Glomerular visceral epithelial cell (primary cell): Measurements from ENCODE around the gene RFX3.

Experiments used
- DNase-seq: peaks from one replicate; pipeline ENCODE4 v3.0.0-alpha.2; 2016; ENCODE audit errors: extremely low spot score

RFX3 gene

DNA sequence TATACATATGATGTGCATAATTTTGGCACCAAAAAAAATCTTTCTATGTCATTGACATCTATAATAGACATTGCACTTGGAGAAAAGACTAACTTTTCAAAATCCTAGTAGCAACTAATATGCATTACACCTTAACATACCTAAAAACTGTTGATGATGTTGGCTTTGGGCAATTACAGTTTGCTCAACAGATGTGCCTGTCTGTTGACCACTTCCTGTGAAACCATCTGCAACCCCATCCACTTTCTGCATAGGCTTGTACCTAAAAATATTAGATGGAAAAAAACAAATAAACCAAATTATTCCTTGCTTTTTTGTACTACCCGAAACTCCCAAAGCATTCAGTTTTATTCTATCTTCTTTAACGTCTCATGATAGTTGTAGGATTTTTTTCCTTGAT lies 248.6 kb downstream of the RFX3 start:
- DNase-seq, result no peak

GRCh38 chr9:3271581-3271980 lies 254.2 kb downstream of the RFX3 start:
- DNase-seq, result no peak

GRCh38 chr9:3271157-3271556 lies 254.6 kb downstream of the RFX3 start:
- no peak for DNase-seq

GRCh38 chr9:3268223-3268622 lies 257.6 kb downstream of the RFX3 start:
- no peak for DNase-seq

DNA sequence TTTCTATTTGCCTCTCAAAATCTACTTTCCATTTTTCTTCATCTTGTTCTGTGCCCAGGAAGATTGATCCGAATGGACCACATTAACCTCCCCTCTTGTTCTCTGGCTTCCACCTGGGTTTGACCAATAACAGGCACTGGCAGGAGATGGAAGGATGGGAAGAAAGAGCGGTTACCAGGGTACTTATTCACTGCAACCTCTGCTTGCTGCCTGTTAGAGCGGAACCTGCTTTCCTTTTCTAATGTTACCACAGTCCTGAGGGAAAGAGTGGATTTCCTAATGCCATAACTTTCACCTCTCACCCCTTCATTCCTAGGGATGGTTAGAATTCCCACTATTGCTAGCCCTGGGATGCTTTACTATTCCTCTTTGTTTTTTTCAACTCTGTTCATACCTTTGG lies 262.1 kb downstream of the RFX3 start:
- DNase-seq, result no peak

DNA sequence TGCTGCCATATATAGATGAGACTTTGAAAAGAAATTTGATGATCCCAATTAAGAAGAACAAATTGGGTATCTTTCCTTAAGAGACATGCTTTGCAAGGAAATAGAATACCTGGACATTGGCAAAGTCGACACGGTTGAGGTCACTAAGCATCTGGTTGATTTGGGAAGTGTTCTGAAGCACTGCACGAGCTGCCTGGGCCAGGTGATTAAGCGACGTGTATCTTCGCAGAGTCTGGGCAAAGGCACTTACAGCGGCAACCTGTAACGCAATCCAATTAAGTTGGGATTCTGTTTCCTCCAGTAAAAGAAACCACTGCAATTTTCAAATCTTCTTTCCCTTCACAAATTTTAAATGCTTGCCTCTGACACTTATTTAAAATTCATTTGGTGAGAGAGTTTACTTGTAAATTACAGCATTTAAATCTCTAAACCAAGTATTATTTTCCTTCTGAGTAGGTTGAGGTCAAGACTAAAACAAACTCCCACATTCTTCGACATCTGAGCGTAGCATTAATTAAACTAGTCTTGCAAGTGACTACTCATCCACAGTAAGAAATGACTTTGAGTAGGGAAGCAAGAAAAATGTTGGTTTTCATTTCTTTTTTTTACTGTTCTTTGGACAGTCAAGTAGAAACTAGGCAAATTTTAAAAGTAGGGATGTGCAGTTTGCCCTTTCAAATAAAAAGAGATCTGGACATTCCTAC lies 262.8 kb downstream of the RFX3 start:
- no peak for DNase-seq

DNA sequence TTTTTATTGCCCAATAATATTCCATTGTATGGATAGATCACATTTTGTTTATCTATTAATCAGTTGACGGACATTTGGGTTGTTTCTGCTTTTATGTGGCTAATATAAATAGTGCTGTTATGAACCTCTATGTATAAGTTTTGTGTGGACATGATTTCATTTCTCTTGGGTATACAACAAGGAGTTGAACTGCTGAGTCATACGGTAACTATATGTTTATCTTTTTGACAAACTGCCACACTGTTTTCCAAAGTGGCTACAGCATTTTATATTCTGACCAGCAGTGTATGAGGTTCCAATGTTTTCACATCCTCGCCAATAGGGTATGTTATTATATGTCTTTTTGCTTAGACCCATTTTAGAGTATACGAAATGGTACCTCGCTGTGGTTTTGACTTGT lies 264.3 kb downstream of the RFX3 start:
- no peak for DNase-seq

GRCh38 chr9:3256571-3257330 lies 269.1 kb downstream of the RFX3 start:
- no peak for DNase-seq

DNA sequence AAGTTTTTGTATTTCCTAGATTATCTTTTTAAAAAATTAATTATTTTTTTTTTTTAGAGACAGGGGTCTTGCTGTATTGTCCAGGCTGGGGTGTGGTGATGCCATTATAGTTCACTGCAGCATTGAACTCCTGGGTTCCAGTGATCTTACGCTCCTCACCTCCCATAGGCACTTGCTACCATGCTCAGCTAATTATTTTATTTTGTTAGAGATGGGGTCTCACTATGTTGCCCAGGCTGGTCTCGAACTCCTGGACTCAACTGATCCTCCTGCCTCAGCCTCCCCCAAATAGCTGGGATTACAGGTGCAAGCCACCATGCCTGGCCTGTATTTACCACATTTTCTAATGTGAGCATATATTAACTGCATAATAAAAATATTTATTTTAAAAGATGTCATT lies 274.5 kb downstream of the RFX3 start:
- no peak for DNase-seq

GRCh38 chr9:3250741-3251140 lies 275.1 kb downstream of the RFX3 start:
- DNase-seq, result no peak

DNA sequence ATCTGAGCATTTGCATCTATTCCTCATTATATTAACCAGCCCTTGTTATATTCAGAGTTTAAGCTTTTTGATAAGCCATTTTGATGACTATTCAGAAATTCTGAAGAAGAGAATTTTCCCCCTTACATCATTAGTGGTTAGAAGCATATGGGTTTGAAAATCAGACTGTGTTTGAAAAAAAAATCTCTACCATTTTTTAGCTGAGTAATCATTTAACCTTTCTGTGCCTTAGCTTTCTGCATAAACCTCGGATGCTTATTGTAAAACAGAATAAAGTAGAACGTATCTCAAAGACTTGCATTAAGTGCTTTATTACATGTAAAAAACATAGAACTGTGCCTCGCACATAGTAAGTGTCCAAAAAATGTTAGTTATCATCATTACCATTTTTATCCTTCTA lies 278.6 kb downstream of the RFX3 start:
- no peak for DNase-seq

DNA sequence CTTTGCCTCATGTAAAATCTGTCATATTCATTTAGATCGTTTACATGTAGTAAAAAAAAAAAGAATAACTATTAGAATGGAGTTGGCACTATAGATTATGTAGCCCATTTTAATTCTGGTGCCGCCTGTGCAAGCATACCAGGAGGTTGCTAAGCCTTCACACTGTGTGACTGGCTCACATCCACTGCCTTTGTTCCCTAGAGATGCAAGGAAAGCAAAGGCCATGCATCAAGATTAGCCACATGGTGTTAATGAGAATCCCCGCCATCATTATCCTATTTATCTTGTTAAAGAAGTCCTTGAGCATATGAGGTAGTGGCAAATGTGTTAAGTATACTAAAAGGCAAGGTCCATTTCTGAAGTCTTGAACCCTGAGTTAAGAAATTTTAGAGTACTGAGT lies 279.6 kb downstream of the RFX3 start:
- DNase-seq, result no peak

GRCh38 chr9:3244963-3245653 lies 280.7 kb downstream of the RFX3 start:
- peak; percentile 2 for DNase-seq

DNA sequence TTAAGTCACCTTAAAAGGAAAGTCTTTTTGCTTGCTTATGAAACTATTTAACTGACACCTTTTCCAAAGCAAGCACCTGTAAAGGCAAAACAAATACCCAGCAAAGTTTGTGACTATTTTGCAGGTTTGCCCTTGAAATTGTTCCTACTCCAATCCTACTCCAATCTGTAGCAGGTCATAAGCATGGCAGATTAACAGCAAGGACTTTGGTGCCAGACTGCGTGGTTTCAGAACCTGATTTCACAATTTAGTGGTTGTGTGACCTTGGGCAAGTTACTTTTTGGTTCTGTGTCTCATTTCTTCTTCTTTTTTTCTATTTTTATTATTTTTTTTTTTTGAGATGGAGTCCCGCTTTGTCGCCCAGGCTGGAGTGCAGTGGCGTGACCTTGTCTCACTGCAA lies 282.1 kb downstream of the RFX3 start:
- DNase-seq, result no peak

DNA sequence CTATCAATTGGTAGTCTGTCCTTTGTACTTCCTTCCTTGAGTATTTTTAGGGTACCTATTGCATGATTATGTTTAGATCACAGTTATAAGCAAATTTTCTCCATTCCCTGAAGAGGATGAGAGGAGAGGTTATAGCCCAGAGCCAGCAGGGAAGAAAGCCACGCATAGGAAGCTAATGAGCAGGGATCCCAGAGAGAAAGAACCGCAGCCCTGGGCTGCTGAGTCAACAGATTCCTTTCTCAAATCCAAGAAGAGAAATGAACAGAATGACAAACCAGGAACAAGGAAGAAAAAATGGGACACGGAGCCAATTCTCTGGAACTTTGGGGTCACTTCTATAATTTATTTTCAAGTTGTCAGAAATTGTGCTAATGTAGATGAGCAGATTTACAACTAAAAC lies 284.5 kb downstream of the RFX3 start:
- peak; percentile 8 for DNase-seq

DNA sequence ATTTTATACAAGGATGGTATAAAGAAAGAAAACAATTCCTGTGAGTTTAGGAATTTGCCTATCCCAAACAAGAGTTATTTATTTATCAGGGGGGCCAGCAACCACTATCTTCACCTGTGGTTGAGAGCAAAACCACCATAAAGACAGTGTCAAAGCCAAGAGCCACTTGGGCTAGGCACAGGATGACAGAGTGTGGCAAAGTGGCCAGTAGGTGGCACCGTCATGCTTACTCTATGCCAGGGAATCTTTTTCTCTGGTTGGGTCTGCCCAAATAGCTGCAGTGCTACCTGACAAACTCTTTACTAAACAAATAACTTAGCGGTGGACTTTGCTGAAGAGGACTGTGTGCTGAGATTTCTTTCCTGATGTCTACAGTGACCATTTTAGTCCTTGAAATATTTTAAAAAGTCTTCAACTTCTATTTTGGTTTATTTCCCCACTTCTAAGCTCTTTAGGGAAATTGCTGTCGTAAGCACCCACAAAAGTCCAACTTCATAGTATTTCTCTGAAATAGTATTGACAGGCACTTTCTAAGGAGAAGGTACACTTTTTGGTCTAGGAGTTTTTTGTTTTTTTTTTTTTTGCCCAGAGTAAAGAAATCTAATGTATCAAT lies 285.0 kb downstream of the RFX3 start:
- DNase-seq, result peak; percentile 62

GRCh38 chr9:3239240-3239639 lies 286.6 kb downstream of the RFX3 start:
- no peak for DNase-seq

DNA sequence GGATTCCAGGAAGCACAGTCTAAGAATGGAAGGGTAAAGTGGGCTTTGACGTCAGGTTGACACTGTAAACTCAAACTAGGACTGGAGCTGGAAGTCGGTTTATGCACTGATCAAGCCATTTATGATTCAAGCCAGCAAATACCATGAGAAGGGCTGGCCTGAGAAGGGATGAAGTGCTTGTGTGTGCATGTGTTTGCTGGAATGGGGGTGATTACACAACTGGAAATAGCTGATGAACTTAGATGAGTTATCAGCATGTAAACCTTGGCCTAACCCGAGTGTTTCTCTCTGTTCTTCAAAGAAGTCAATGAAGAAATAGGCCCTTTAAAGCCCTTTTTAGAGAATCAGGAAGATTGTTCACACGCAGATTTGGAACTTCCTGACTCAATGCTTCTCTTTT lies 287.6 kb downstream of the RFX3 start:
- no peak for DNase-seq

DNA sequence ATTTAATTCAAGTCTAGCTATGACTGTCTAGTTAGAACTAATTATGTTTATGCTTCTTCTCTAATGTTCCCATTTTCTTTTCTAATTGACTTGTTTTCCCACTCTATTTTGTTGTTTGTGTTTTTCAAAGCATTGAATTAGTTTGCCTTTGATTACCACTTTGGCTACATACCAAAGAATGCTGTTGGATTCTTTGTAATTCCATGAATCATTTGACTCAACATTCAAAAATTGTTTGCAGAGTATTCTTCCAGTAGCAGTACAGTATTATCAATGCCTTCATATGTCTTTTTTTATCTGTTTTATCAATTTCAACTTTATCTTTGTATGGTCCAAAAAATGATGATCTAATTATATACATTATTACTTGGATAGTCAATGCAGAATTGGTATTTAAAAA lies 288.7 kb downstream of the RFX3 start:
- no peak for DNase-seq

DNA sequence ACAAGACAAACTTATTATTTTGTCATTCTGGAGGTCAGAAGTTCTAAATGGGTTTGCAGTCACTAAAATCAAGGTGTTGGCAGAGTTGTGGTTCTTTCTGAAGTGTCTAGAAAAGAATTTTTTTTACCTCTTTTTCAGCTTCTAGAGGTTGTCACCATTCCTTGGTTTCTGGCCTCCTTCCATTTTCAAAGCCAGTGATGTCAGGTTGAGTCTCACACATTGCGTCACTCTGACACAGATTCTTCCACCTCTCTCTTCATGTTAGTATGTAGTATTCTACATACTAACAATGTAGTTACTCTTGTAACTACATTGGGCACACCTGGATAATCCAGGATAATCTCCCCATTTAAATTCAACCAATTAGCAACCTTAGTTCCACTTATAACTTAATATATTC lies 290.3 kb downstream of the RFX3 start:
- no peak for DNase-seq

DNA sequence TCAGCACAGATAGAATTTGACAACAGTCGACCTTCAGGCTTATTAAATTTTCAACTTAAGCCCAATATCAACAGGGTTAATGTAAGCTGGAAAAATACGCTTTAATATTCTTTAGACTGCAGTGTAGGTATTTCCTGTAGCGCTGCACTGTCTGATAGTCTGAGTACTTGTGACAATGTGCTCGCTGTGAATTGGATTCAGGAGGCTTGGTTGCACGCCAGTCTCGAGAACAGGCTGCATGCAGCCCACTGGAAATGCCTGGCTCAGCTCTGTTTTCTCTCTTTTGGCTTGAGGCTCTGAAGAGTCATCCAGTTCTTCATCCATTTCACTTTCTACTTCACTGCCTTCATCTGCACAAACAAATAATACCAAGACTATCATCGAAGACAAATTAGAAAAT lies 300.9 kb downstream of the RFX3 start:
- DNase-seq, result no peak

DNA sequence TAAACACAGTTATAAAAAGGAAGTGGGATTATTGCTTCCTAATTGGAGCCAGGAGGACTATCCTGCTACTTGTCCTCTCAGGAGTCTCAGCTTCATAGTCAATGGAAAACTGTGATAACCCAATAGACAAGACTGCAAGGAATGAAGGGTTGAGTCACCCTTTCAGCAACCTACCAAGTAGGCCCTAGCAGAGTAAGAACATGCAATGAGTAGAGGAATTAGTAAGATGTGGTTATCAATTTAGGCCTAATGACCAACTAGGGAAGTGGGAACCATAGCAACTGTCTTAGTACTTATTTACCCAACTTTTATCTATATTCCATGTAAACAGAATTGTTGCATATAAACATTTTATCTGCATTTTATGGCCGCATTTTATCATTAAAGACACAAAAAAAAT lies 310.1 kb downstream of the RFX3 start:
- no peak for DNase-seq

DNA sequence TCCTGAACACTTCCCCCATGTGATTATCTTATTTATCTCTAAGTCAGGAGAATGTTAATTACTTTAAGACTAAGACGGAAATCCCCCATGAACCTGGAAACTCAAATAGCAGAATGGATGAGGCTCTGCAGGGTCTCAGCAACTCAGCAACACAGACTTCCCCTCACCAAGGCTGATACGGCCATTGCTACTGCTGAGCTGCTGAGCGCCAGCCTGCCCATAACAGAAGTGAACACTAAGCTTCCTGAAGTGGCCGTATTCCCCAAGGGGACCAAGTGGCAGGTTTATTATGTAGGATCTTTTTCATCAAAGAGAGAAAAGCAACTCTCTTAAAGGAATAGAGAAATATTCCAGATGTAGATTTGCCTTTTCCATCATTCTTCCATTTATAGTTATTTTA lies 311.1 kb downstream of the RFX3 start:
- DNase-seq, result no peak
